GM12891 (cell line): Measurements from ENCODE around the gene AFG3L2.

Experiments used
- PAX5 ChIP-seq: IDR thresholded peaks from 2 replicates; pipeline ENCODE4 v1.6.1; 2011; ENCODE audit warnings: low read length, moderate library complexity, mild to moderate bottlenecking; ENCODE audit not compliant: insufficient read depth, severe bottlenecking
- POLR2A ChIP-seq: IDR thresholded peaks from 2 replicates; pipeline ENCODE4 v1.6.1; 2011; ENCODE audit warnings: low read depth, low read length, control low read depth
- POLR2AphosphoS5 ChIP-seq: IDR thresholded peaks from 2 replicates; pipeline ENCODE4 v1.6.1; 2011; ENCODE audit warnings: low read depth, low read length, control low read depth
- POU2F2 ChIP-seq: IDR thresholded peaks from 2 replicates; pipeline ENCODE4 v1.6.1; 2011; ENCODE audit warnings: low read depth, mild to moderate bottlenecking, control low read depth, low read length, moderate library complexity
- SPI1 ChIP-seq: IDR thresholded peaks from 2 replicates; pipeline ENCODE4 v1.6.1; 2011; ENCODE audit warnings: low read depth, low read length, control low read depth
- TAF1 ChIP-seq: IDR thresholded peaks from 2 replicates; pipeline ENCODE4 v1.6.1; 2011; ENCODE audit warnings: low read depth, low read length, control low read depth

- TF ChIP-seq POLR2AphosphoS5: no peak
- no peak for TF ChIP-seq POLR2A
- TF ChIP-seq POU2F2: no peak
- no peak for TF ChIP-seq TAF1
- no peak for TF ChIP-seq PAX5
- no peak for TF ChIP-seq SPI1
Observed at GRCh38 chr18:12369211-12369610, 7.8 kb downstream of the AFG3L2 start.
